HG03342 (cell line): ENCODE data around the gene FST.

ENCODE experiments used
- ATAC-seq: cut with Tn5 transposase; IDR thresholded peaks from one replicate; pipeline ENCODE4 v1.9.1; 2021; ENCODE audit warnings: mild to moderate bottlenecking, moderate library complexity; ENCODE audit not compliant: unreplicated experiment

Gene FST

DNA sequence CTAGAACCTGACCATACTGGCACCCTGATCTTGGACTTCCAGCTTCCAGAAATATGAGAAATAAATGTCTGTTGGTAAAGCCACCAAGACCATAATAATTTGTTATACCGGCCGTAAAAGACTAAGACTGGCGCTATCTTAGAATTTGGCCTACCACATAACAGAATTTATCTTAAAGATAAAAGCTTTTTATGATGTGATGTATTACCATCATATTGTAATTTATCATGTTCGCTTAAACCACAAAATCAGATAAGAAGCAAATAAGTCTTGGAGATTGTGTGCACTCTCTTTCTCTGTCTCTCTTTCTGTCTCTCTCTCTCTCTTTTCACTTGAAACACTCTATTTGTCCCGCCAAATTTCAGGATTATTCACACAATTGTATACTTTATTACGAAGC, 35.6 kb downstream of the FST start:
- ATAC-seq = no peak

DNA sequence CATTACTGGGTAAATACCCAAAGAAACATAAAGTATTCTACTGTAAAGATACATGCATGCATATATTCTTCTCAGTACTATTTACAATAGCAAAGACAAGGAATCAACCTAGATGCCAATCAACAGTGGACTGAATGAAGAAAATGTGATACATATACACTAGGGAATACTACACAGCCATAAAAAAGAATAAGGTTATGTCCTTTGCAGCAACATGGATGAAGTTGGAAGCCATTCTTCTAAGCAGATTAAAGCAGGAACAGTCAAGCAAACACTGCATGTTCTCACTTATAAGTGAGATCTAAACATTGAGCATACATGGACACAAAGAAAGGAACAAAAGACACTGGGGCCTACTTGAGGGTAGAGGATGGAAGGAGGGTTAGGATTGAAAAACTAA, 40.4 kb downstream of the FST start:
- ATAC-seq = no peak
